ENCODE data around the gene SEC11A.

GRCh38 chr15:84625123-84625522 is 90.8 kb downstream of the SEC11A start:
- no peak for TF ChIP-seq EP300 (IDR thresholded peaks at IDR 0.05; ENCODE audit: borderline replicate concordance)
- no peak for TF ChIP-seq REST (IDR thresholded peaks at IDR 0.05; ENCODE audit: low read depth)
- TF ChIP-seq TEAD4 (IDR thresholded peaks at IDR 0.05) = no peak
- no peak for TF ChIP-seq RAD21 (IDR thresholded peaks at IDR 0.05; ENCODE audit: low read depth)
- no peak for TF ChIP-seq NFIC (IDR thresholded peaks at IDR 0.05)
- TF ChIP-seq YY1 (IDR thresholded peaks at IDR 0.05; ENCODE audit: low read depth) = no peak
- no peak for TF ChIP-seq CREB1 (IDR thresholded peaks at IDR 0.05; ENCODE audit: low read depth)
- TF ChIP-seq FOXM1 (IDR thresholded peaks at IDR 0.05; ENCODE audit: borderline replicate concordance, low read depth) = no peak
- TF ChIP-seq TAF1 (IDR thresholded peaks at IDR 0.05; ENCODE audit: low read depth) = no peak
- no peak for TF ChIP-seq EGR1 (IDR thresholded peaks at IDR 0.05)
